ENCODE results near the gene SLC25A29. TPM values are rescaled to one million over a fixed set of nuclear protein-coding genes. Genes with fewer than 3 reads are reported as not detected.

SLC25A29 gene
- total and polyA plus RNA-seq, 2 of the 13 experiments (the other 11 are each of a cell fraction or from before 2014, with no cell fraction given) = 12.2 to 17.2 TPM

GRCh38 chr14:100286484-100287191 lies 19.6 kb downstream of the SLC25A29 start (continued):
- TF ChIP-seq ZNF12 (CRISPR knock-in tag; IDR thresholded peaks at IDR 0.05) (no peak), RBM39 (IDR thresholded peaks at IDR 0.05; ENCODE audit: low read depth, low read length, poor library complexity, severe bottlenecking) (no peak), SIX4 (CRISPR knock-in tag; IDR thresholded peaks at IDR 0.05) (no peak), ARID2 (CRISPR knock-in tag; IDR thresholded peaks at IDR 0.05; ENCODE audit: borderline replicate concordance) (no peak), PAX8 (CRISPR knock-in tag; IDR thresholded peaks at IDR 0.05; ENCODE audit: borderline replicate concordance) (no peak), ZFP36 (IDR thresholded peaks at IDR 0.05; ENCODE audit: borderline replicate concordance, low read depth, low read length, partially characterized antibody) (no peak), PATZ1 (CRISPR knock-in tag; IDR thresholded peaks at IDR 0.05) (no peak), ZNF30 (CRISPR knock-in tag; IDR thresholded peaks at IDR 0.05) (no peak), RFX5 (IDR thresholded peaks at IDR 0.05; ENCODE audit: low read depth, low read length) (no peak), BORCS8-MEF2B (CRISPR knock-in tag; IDR thresholded peaks at IDR 0.05) (no peak), SOX5 (CRISPR knock-in tag; IDR thresholded peaks at IDR 0.05; ENCODE audit: borderline replicate concordance) (no peak), TP53 (CRISPR knock-in tag; conservative IDR thresholded peaks at IDR 0.05) (no peak), NR2F1 (CRISPR knock-in tag; IDR thresholded peaks at IDR 0.05) (no peak)
